Nucleus accumbens (tissue), 56 donors: ENCODE data around the gene PNPT1.
"Not testable (repeated sequence)": the region's sequence is repeated elsewhere in the genome, so short reads cannot be mapped to it uniquely, and the experiment has no call there.

Experiments used
- DNase-seq, 56 donors: peaks; one replicate each; lab custom pipeline; 2025; lab: John Stamatoyannopoulos, UW

PNPT1 gene

DNA sequence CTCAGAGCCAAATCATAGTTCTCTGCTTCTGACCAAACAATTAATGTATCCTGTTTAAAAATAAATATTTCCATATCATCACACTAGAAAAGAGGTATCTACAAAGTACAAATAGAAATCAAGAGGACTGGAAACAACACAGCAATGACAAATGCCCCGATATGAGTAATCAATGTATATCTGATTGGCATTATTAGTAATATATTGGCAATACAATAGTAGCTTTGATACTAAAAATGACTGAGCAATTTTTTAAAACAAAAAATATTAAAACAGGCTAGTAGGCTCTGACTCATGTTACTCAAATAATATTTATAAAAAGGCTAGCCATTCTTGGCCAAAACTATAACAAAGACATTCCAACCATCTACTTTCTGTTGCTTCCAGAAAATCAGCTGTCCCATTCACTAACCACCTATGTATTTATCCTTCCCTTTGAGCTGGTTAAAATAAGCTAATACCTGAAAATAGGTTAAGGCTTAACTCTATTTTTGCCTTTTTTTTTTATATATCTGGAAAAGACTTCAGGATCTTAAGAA lies 89.5 kb downstream of the PNPT1 start:
- no peak for DNase-seq

DNA sequence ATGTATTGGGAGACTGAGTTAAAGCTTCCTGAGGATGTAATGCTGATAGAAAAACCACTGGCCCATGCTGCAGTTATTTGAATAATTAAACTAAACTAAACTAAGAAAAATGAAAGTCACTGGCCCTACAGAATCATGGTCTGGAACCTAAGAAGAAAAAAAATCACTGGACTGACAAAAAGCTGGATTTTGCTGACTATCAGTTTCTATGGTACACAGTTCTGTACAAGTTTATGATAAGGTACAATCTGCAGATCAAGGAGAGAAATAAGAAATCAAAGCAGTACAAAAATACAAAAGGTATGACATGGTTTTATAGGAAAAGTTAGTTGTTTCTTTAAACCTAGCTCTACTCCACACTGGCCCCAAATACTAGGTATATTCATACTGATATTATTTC lies 91.8 kb downstream of the PNPT1 start:
- DNase-seq: no peak

DNA sequence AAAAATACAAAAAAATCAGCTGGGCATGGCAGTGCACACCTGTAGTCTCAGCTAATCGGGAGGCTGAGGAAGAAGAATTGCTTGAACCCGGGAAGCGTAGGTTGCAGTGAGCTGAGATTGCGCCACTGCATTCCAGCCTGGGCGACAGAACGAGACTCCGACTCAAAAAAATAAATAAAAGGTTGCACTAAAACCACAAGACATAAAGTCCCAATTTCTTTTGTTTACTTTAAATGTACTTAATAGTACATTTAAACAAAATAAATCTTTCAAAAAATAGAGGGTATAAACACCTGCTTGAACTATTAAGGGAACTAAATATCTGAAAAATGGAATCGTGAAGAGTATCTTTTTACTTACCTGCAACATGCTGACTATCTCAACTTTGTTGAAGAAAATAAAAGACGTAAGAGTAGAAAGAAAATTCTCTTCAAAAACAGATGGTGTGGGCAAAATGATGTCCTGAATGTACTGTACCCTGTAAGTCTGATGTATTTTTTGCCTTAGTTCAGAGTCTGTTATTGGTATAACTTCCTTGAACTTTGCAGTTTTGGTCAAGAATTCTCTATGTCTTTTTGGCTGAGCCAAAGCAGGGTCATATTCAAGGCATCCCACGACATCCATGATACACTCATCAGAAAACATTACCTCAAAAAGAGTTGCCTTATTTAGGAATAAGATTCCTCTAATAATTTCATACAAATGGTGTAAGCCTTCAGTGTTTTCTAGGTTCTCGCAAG lies 95.4 kb downstream of the PNPT1 start:
- DNase-seq: no peak

DNA sequence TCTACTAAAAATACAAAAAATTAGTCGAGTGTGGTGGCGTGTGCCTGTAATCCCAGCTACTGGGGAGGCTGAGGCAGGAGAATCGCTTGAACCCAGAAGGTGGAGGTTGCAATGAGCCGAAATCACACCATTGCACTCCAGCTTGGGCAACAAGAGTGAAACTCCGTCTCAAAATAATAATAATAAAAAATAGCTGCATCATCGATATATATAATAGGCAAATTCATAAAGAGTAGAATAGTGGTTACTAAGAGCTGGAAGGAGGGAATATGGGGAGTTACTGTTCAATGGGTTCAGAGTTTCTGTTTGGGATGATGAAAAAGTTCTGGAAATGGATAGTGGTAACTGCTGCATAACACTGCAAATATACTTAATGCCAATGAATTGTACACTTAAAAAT lies 96.8 kb downstream of the PNPT1 start:
- DNase-seq: not testable (repeated sequence)

DNA sequence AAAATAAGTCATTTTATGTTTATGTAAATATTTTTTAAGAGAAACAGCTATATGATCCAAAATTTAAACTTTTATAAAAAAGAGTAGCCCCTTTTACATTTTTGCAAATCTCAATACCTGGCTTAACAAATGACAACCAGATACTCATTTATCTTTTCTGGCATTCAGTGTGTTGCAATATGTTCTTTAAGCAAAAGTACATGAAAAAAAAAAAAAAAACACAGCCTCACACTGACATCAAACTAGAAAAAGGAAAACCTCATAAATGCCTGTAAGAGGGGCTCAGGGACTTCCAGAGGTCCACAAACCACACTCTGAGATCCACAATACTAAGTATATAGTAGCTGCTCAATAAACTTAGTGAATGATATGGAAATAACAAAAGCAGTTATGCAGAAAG lies 98.1 kb downstream of the PNPT1 start:
- DNase-seq: no peak

DNA sequence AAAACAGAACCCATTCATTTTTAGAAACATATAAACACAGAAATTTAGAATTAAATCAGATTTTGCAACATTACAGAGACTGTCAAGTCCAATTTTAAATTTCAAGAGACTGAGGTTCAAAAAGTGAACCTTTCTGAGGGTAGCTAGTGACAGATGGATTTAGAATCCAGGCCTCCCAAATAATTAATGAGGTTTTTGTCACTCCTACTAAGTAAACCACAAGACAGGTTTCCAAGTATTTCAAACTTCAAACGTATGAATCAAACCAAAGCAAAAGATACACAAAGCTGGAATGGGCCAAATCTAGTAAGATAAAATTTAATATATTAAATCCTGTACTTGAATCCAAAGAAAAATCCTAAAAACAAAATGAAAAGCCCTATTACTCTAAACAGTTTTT lies 101.5 kb downstream of the PNPT1 start:
- DNase-seq: no peak

DNA sequence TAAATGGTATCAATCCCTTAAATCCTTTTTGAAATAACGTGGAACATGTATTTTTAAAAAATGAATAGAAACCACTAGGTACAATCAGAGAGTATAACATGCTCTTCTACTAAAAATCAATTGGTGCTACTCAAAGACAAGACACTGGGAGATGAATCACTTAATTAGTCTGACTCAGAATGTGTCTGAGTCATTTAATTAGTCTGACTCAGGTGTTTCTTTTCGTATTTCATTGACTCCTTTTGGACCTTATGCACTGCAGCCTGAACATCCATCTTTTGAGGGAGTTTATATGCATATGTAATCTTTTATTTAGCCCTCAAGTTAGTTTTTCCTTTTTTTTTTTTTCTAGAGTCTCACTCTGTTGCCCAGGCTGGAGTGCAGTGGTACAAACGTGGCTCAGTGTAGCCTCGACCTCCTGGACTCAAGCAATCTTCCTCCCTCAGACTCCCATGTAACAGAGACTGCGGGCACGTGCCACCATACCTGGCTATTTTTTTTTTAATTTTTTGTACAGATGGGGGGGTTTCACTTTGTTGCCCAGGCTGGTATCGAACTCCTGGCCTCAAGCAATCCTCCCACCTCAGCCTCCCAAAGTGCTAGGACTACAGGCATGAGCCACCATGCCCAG lies 102.7 kb downstream of the PNPT1 start:
- DNase-seq: no peak

DNA sequence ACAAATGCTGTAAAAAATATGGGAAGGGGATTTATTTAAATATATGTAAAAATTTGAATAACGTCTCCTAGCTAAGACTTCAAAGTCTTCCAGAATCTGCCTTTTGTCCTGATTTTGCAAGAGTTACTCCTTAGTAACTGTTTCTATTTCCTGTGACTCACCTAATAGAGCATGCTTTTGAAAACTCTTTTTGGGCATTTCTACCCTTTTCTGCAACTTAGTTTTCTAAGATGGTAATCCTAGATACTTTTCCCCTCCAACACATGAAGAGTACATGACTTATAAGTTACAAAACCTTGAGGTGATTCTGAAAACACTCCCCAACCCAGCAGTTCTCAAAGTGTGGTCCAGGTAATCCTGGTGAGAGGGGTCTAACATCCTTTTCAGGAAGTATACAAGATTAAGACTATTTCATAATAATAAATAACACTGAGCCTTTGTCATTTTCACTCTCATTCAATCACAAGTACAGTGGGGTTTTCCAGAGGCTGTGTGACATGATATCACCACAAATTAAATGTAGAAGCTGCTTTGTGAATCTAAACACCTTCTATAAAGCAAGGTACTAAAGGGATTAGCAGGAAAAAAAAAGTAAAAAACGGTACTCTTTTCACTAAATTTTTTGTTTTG lies 108.1 kb downstream of the PNPT1 start:
- no peak for DNase-seq
